HG03196 (cell line): Measurements from ENCODE around the gene SYNGR1.
"Not testable (repeated sequence)": the region's sequence is repeated elsewhere in the genome, so short reads cannot be mapped to it uniquely, and the experiment has no call there.

Experiments
- ATAC-seq: cut with Tn5 transposase; IDR thresholded peaks from one replicate; pipeline ENCODE4 v1.9.1; 2021; ENCODE audit not compliant: unreplicated experiment

SYNGR1 gene

DNA sequence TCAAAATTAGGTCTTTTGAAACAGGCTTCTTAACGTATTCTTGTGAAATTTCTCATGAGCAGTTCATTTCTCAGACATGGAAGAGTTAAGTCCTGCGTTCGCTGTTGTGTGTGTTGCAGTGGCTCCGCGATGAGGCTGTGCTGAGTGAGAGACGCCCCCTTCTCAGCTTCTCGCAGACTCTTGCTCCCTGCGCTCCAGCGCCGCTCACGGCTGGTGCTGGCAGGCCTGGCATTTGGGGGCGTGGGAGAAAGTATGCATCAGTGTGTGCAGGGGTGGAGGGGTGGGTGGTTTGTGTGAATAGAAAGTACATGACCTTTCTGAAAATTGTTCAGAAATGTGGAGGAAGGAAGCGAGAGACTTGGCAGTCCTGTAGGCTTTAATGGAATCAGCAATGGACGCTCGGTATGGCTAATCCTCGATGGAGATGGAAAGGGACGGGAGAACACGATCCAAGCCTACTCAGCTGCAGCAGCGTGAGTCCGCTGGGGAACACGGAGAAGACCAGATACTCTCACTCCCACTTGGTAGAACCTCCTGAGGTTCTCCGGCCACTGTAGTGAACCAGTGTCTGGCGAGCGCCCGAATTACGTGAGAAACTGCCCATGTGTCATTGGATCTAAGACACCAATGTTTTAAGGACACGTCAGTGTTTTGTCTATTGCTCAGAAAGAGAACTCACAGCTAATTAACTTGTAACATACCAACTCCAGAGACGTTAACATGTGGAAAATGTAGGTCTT is 55.7 kb downstream of the SYNGR1 start:
- ATAC-seq: no peak

DNA sequence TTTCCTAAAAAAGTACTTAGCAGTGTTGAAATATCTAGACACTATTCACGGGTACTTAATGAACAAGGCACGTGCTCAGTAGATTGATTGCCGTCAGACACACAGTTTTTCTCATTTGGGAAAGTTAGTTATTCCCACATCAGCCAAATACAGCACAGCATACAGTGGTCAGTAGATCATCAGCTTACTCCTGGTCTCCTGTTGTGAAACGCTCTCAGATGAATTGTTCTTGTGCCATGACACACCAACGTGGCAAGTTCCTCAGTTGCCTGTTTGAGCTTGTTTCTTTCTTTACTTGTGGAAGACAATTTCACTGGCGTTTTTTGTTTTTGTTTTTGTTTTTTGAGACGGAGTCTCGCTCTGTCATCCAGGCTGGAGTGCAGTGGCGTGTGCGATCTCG is 58.4 kb downstream of the SYNGR1 start:
- no peak for ATAC-seq

DNA sequence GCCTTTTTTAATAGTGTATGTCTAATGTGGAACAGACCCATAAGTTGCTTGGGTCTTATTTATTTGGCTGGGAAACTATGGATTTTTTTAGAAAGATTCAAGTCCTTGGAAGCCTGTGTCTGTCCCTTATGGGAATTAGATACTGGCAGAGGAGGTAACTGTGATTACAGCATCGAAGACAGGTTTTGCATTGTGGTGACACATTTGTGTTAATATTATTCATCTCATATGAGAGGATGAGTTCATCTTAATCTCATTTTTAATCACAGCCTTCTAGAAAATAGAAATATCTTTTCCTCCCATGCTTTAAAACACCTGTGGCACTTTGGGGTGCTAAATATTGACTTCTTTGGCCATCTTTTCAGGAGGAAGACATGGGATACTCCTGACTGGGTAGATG is 59.0 kb downstream of the SYNGR1 start:
- ATAC-seq: no peak

- ATAC-seq: no peak
Measured at GRCh38 chr22:39409516-39410029, 59.8 kb downstream of the SYNGR1 start.

GRCh38 chr22:39410264-39410663 is 60.5 kb downstream of the SYNGR1 start:
- ATAC-seq: no peak

GRCh38 chr22:39411828-39412365 is 62.1 kb downstream of the SYNGR1 start:
- ATAC-seq: not testable (repeated sequence)

- ATAC-seq: not testable (repeated sequence)
Measured at GRCh38 chr22:39413204-39413603, 63.4 kb downstream of the SYNGR1 start.

GRCh38 chr22:39414377-39414776 is 64.6 kb downstream of the SYNGR1 start:
- ATAC-seq: no peak

DNA sequence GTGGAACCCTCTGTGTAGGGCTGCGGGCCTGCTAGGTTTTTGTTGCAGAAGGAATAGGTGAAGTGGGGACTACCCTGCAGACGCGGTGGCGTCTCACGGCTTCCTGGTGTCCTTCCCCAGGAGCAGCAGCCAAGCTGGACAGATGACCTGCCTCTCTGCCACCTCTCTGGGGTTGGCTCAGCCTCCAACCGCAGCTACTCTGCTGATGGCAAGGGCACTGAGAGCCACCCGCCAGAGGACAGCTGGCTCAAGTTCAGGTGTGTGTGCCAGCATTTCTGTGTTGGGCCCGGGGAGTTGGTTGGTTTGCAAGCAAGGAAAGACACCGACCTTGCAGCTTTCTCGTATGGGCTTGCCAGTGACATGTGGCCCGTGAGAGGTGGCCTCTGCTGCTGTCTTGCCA is 65.1 kb downstream of the SYNGR1 start:
- no peak for ATAC-seq

DNA sequence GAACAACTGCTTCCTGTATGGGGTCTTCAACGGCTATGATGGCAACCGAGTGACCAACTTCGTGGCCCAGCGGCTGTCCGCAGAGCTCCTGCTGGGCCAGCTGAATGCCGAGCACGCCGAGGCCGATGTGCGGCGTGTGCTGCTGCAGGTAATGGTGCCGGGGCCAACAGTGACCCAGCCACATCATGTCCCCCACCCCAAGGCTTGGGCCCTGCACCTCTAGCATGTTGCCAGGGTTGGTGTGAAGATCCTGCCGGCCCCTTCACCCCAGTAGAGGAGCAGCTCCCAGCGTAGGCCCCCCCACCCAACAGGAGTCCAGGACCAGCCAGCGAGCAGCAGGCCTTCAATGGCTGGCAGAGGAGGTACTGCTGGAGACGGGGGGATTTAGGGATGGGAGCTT is 65.7 kb downstream of the SYNGR1 start:
- ATAC-seq: no peak

GRCh38 chr22:39416319-39416718 is 66.5 kb downstream of the SYNGR1 start:
- ATAC-seq: no peak

DNA sequence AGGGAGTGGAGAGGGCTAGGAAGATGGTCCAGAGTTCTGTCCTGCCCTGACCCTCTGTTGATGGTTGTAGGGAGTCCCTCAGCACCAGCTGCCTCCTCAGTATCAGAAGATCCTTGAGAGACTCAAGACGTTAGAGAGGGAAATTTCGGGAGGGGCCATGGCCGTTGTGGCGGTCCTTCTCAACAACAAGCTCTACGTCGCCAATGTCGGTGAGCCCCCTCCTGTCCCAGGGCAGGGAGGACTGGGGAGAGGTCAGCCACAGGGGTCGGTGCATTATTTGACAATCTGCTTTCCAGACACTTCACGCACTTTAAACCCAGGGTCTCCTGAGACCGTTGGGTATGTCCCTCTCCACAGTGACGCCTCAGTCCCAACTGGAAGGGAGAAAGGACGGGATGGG is 67.8 kb downstream of the SYNGR1 start:
- no peak for ATAC-seq

GRCh38 chr22:39418696-39419095 is 68.9 kb downstream of the SYNGR1 start:
- ATAC-seq: no peak

DNA sequence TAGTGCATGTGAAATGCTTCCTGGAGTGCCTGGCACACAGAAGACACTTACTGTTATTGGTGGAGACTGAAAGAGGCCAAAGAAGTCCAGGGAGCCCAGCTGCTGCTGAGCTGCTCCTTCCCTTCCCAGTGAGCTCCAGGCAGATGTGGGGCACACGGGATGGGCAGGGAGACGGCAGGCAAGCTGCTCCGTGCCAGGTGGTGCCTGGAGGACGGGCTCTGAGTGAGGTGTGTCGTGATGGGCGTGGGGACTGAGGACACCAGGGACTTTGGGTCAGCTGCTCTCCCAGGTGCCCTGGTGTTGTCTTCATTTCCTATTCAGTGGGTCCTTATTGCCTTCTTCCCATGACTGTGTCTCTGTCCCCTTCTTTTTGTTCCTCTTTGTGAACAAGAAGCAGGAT is 69.3 kb downstream of the SYNGR1 start:
- ATAC-seq: no peak

- no peak for ATAC-seq
Measured at GRCh38 chr22:39419911-39420310, 70.1 kb downstream of the SYNGR1 start.

DNA sequence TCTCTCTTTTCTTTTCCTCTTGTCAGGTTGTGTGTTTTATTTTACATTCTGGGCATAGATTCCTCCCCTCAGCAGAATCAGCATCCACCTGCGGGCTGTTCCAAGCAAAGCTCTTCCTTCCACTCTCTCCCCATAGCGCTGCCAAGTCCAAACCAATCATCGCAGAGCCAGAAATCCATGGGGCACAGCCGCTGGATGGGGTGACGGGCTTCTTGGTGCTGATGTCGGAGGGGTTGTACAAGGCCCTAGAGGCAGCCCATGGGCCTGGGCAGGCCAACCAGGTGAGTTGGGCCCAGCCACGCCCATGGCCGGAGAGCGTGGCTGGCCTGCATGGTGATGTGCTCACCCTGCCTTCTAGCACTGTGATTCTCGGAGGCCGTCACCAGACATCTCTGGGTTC is 71.9 kb downstream of the SYNGR1 start:
- ATAC-seq: no peak

DNA sequence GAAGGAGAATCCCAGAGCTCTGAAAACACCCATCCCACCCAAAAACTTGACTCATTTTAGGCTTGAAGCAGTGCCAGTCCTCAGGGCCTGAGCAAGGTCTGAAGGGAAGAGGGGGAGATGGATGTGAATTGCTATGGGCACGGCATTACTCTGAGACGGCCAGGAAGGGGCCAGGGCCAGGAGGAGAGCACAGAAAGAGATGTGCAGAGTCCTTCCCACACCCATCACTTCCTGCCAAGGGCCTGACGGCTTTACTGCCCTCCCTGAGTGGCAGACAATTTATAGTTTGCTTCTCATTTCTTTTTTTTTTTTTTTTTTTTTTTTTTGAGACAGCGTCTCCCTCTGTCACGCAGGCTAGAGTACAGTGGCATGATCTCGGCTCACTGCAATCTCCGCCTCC is 72.3 kb downstream of the SYNGR1 start:
- ATAC-seq: no peak

DNA sequence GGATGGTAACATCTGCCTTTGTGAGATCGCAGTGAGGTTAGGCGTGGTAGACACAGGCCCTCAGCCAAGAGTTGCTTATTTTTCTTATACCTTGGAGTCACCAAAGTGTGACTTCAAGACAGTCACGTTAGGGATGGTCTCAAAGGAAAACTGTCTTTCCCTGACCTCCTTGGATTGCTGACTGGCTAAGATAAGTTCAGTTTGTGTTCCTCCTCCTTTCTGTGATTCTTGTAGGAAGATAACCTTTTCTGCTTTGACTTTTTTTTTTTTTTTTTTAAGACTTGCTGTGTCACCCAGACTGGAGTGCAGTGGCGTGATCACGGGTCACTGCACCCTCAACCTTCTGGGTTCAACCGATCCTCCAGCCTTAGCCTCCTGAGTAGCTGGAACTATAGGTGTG is 72.9 kb downstream of the SYNGR1 start:
- ATAC-seq: no peak

DNA sequence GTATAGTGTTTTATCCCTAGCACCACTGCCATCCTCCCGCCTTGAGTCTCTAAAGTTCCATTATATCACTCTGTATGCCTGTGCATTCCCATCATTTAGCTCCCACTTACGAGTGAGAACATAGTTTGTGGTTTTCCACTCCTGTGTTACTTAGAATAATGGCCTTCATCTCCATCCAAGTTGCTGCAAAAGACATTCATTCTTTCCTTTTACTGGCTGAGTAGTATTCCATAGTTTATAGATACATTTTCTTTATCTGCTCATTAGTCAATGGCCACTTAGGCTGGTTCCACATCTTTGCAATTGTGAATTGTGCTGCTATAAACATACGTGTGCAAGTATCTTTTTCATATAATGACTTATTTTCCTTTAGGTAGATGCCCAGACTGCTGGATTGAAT is 74.2 kb downstream of the SYNGR1 start:
- no peak for ATAC-seq

DNA sequence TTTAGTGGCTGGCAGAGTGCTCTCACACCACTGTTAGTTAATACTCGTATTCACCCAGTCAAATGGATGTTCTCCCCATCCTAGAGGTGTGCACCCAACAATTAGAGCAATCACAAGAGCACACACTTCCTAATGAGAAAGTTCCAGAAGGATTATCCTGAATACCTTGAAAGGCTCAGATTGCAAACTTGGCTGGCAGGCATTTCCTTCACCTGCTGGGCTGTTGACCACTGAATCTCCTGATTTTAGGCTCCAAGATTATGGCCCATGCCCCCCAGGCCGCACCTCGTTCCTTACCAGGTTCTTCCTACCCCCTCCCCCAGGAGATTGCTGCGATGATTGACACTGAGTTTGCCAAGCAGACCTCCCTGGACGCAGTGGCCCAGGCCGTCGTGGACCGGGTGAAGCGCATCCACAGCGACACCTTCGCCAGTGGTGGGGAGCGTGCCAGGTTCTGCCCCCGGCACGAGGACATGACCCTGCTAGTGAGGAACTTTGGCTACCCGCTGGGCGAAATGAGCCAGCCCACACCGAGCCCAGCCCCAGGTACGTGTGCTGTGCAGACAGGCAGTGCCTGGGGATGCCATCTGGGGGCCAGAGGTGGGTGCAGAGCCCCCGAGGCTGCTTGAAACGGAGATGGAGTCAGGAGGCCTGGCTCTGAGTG is 76.7 kb downstream of the SYNGR1 start:
- no peak for ATAC-seq

- no peak for ATAC-seq
Measured at GRCh38 chr22:39427751-39428596, 78.2 kb downstream of the SYNGR1 start.
